Measurements from ENCODE around the gene SSBP4. TPM values are rescaled to one million over a fixed set of nuclear protein-coding genes. Genes with fewer than 3 reads are reported as not detected.

SSBP4 gene
- total and polyA plus RNA-seq, 9 of the 15 experiments (the other 6 are each of a cell fraction or from before 2014, with no cell fraction given): 1.1 to 189 (median 39.0) TPM

DNA sequence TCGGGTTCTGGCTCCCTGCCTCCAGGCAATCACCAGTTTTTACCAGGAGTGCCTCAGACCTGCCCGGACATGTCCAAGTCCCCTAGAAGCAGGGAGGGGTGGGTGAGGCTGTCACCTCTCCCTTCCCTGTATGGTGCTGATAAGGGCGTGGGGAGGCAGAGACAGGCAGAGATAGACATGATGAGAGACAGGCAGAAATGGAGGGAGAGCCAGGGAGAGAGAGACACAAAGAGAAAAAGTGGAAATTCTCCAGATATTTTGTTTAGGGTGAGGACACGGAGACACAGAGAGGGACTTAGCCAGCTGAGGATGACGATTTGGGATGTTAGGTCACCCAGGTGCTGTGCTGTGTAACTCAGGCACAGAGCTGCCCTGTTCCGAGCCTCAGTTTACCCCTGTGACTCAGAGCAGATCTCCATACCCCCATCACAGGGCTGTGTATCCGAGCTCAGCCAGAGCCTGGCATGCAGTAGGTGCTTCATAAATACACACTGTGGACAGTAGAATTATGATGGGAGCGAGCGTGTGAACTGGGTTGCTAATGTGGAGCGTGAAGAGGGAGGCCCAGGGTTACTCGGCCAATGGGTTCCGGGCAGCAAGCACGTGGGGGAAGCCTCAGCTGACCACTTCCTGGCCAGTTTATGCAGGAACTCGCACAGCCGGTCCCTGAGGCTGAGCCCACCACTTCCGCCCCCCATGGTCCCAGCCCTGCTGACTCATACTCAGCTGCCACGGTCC lies 45.1 kb upstream of the SSBP4 start (continued):
- TF ChIP-seq FOXP1 (CRISPR knock-in tag; IDR thresholded peaks at IDR 0.05): peak; percentile 92; the same call in 1 of the 2 replicates
- no peak for TF ChIP-seq RBM39 (optimal IDR thresholded peaks at IDR 0.05; ENCODE audit: low read depth, low read length)
- TF ChIP-seq ZNF175 (CRISPR knock-in tag; IDR thresholded peaks at IDR 0.05; ENCODE audit: low read depth): peak; percentile 60; the same call in 1 of the 2 replicates
- TF ChIP-seq VEZF1 (CRISPR knock-in tag; IDR thresholded peaks at IDR 0.05): peak; percentile 99; the same call in 1 of the 2 replicates
- TF ChIP-seq ZNF584 (CRISPR knock-in tag; IDR thresholded peaks at IDR 0.05; ENCODE audit: low read depth): no peak; the same call in 1 of the 2 replicates
- TF ChIP-seq ZSCAN29 (IDR thresholded peaks at IDR 0.05): no peak; the same call in 1 of the 2 replicates
- peak; percentile 97 for TF ChIP-seq L3MBTL2 (IDR thresholded peaks at IDR 0.05)
- no peak for TF ChIP-seq ZNF764 (CRISPR knock-in tag; IDR thresholded peaks at IDR 0.05; ENCODE audit: low read depth)
- peak; percentile 89 for TF ChIP-seq MYNN (IDR thresholded peaks at IDR 0.05)
- no peak for TF ChIP-seq MYNN (CRISPR knock-in tag; IDR thresholded peaks at IDR 0.05)
- no peak for TF ChIP-seq U2AF1 (optimal IDR thresholded peaks at IDR 0.05; ENCODE audit: low read depth, low read length)
- TF ChIP-seq JUNB (CRISPR knock-in tag; conservative IDR thresholded peaks at IDR 0.05): peak; percentile 57; the same call in 1 of the 2 replicates
- peak; percentile 45 for TF ChIP-seq TBP (optimal IDR thresholded peaks at IDR 0.05; ENCODE audit: low read depth, low read length)
- no peak for TF ChIP-seq PTTG1 (tag; IDR thresholded peaks at IDR 0.05; ENCODE audit: low read depth)
- no peak for TF ChIP-seq ZNF282 (CRISPR knock-in tag; IDR thresholded peaks at IDR 0.05)
- TF ChIP-seq CHD7 (IDR thresholded peaks at IDR 0.05; ENCODE audit: low read depth, low read length): no peak

Data from K562 (cell line).